Stimulated activated CD4-positive, alpha-beta T cell treated with anti-CD3 and anti-CD28 coated beads, Interleukin-12 subunit alpha, Interleukin-12 subunit beta, amount 100 ng/mL, for 4 hours (primary cell): Measurements from ENCODE around the gene KRTAP12-4.
"Not testable (repeated sequence)": the region's sequence is repeated elsewhere in the genome, so short reads cannot be mapped to it uniquely, and the experiment has no call there.

Experiments used
- DNase-seq: peaks from one replicate; pipeline ENCODE4 v3.0.0-alpha.2; 2020

Gene KRTAP12-4

GRCh38 chr21:44628707-44629391, 25.6 kb downstream of the KRTAP12-4 start:
- no peak for DNase-seq

- DNase-seq = not testable (repeated sequence)
Measured at GRCh38 chr21:44627831-44628233, 26.6 kb downstream of the KRTAP12-4 start.

GRCh38 chr21:44627181-44627822, 27.2 kb downstream of the KRTAP12-4 start:
- not testable (repeated sequence) for DNase-seq

- no peak for DNase-seq
Measured at GRCh38 chr21:44626673-44627143, 27.8 kb downstream of the KRTAP12-4 start, which contains the start of gene KRTAP10-9. TSS of gene KRTAP10-9 (plus strand) at chr21:44627093. CDS start at chr21:44627172, 79 bp downstream.

GRCh38 chr21:44626262-44626661, 28.2 kb downstream of the KRTAP12-4 start:
- no peak for DNase-seq

- DNase-seq = no peak
Measured at GRCh38 chr21:44625756-44626155, 28.7 kb downstream of the KRTAP12-4 start.

GRCh38 chr21:44623575-44623974, 30.9 kb downstream of the KRTAP12-4 start:
- DNase-seq = no peak

GRCh38 chr21:44619886-44620285, 34.6 kb downstream of the KRTAP12-4 start:
- DNase-seq = no peak

- DNase-seq = peak; percentile 37
Measured at GRCh38 chr21:44618909-44619308, 35.5 kb downstream of the KRTAP12-4 start.

- DNase-seq = no peak
Measured at GRCh38 chr21:44618504-44618903, 36.0 kb downstream of the KRTAP12-4 start.

GRCh38 chr21:44617071-44617501, 37.4 kb downstream of the KRTAP12-4 start:
- no peak for DNase-seq

GRCh38 chr21:44616591-44616926, 37.9 kb downstream of the KRTAP12-4 start:
- DNase-seq = no peak

- DNase-seq = no peak
Measured at GRCh38 chr21:44615911-44616590, 38.4 kb downstream of the KRTAP12-4 start.

GRCh38 chr21:44615466-44615865, 39.0 kb downstream of the KRTAP12-4 start:
- DNase-seq = no peak

- DNase-seq = no peak
Measured at GRCh38 chr21:44614961-44615391, 39.5 kb downstream of the KRTAP12-4 start.

- no peak for DNase-seq
Measured at GRCh38 chr21:44614161-44614631, 40.3 kb downstream of the KRTAP12-4 start.

GRCh38 chr21:44613386-44614155, 40.9 kb downstream of the KRTAP12-4 start:
- DNase-seq = no peak

GRCh38 chr21:44612669-44613229, 41.7 kb downstream of the KRTAP12-4 start:
- no peak for DNase-seq

GRCh38 chr21:44612029-44612486, 42.4 kb downstream of the KRTAP12-4 start, which contains the start of gene KRTAP10-8:
TSS of gene KRTAP10-8 (plus strand) at chr21:44612079. CDS start at chr21:44612101, 22 bp downstream.
- no peak for DNase-seq

GRCh38 chr21:44611551-44611950, 42.9 kb downstream of the KRTAP12-4 start:
- DNase-seq = no peak

- not testable (repeated sequence) for DNase-seq
Measured at GRCh38 chr21:44610157-44610843, 44.2 kb downstream of the KRTAP12-4 start.

- DNase-seq = no peak
Measured at GRCh38 chr21:44609193-44609592, 45.3 kb downstream of the KRTAP12-4 start.
